Ishikawa (cell line): Measurements from ENCODE around the gene C4orf50.

ENCODE experiments used
- CEBPB ChIP-seq: IDR thresholded peaks from 2 replicates; pipeline ENCODE4 v1.6.1; 2012
- CREB1 ChIP-seq: IDR thresholded peaks from 2 replicates; pipeline ENCODE4 v1.6.1; 2012; ENCODE audit warnings: low read depth
- EGR1 ChIP-seq: IDR thresholded peaks from 2 replicates; pipeline ENCODE4 v1.6.1; 2012
- EP300 ChIP-seq: IDR thresholded peaks from 2 replicates; pipeline ENCODE4 v1.6.1; 2012; ENCODE audit warnings: borderline replicate concordance
- FOXM1 ChIP-seq: IDR thresholded peaks from 2 replicates; pipeline ENCODE4 v1.6.1; 2012; ENCODE audit warnings: low read depth, borderline replicate concordance
- NFIC ChIP-seq: IDR thresholded peaks from 2 replicates; pipeline ENCODE4 v1.6.1; 2012
- RAD21 ChIP-seq: IDR thresholded peaks from 2 replicates; pipeline ENCODE4 v1.6.1; 2012; ENCODE audit warnings: low read depth
- TAF1 ChIP-seq: IDR thresholded peaks from 2 replicates; pipeline ENCODE4 v1.6.1; 2012; ENCODE audit warnings: low read depth, mild to moderate bottlenecking
- TCF12 ChIP-seq: IDR thresholded peaks from 2 replicates; pipeline ENCODE4 v1.6.1; 2012; ENCODE audit warnings: low read depth
- TEAD4 ChIP-seq: IDR thresholded peaks from 2 replicates; pipeline ENCODE4 v1.6.1; 2012
- USF1 ChIP-seq: IDR thresholded peaks from 2 replicates; pipeline ENCODE4 v1.6.1; 2012
- YY1 ChIP-seq: IDR thresholded peaks from 2 replicates; pipeline ENCODE4 v1.6.1; 2012; ENCODE audit warnings: low read depth
- ZBTB7A ChIP-seq: IDR thresholded peaks from 2 replicates; pipeline ENCODE4 v1.6.1; 2012; ENCODE audit warnings: low read depth
- TF ChIP-seq, protein P1 (sequence below): IDR thresholded peaks from 2 replicates; pipeline ENCODE4 v1.6.1; 2012
- TF ChIP-seq, protein P2 (sequence below): IDR thresholded peaks from 2 replicates; pipeline ENCODE4 v1.6.1; 2012; ENCODE audit warnings: low read depth, mild to moderate bottlenecking

The C4orf50 gene

GRCh38 chr4:5931526-5931925, 86.7 kb downstream of the C4orf50 start:
- no peak for TF ChIP-seq TEAD4
- no peak for TF ChIP-seq ZBTB7A

- TF ChIP-seq CREB1 (no peak), NFIC (no peak), TCF12 (no peak), RAD21 (no peak), CEBPB (no peak), ZBTB7A (no peak)
- TF ChIP-seq, protein P1, sequence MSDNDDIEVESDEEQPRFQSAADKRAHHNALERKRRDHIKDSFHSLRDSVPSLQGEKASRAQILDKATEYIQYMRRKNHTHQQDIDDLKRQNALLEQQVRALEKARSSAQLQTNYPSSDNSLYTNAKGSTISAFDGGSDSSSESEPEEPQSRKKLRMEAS = no peak
- TF ChIP-seq, protein P2, sequence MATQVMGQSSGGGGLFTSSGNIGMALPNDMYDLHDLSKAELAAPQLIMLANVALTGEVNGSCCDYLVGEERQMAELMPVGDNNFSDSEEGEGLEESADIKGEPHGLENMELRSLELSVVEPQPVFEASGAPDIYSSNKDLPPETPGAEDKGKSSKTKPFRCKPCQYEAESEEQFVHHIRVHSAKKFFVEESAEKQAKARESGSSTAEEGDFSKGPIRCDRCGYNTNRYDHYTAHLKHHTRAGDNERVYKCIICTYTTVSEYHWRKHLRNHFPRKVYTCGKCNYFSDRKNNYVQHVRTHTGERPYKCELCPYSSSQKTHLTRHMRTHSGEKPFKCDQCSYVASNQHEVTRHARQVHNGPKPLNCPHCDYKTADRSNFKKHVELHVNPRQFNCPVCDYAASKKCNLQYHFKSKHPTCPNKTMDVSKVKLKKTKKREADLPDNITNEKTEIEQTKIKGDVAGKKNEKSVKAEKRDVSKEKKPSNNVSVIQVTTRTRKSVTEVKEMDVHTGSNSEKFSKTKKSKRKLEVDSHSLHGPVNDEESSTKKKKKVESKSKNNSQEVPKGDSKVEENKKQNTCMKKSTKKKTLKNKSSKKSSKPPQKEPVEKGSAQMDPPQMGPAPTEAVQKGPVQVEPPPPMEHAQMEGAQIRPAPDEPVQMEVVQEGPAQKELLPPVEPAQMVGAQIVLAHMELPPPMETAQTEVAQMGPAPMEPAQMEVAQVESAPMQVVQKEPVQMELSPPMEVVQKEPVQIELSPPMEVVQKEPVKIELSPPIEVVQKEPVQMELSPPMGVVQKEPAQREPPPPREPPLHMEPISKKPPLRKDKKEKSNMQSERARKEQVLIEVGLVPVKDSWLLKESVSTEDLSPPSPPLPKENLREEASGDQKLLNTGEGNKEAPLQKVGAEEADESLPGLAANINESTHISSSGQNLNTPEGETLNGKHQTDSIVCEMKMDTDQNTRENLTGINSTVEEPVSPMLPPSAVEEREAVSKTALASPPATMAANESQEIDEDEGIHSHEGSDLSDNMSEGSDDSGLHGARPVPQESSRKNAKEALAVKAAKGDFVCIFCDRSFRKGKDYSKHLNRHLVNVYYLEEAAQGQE = no peak
Observed at GRCh38 chr4:5930876-5931275, 87.4 kb downstream of the C4orf50 start.

DNA sequence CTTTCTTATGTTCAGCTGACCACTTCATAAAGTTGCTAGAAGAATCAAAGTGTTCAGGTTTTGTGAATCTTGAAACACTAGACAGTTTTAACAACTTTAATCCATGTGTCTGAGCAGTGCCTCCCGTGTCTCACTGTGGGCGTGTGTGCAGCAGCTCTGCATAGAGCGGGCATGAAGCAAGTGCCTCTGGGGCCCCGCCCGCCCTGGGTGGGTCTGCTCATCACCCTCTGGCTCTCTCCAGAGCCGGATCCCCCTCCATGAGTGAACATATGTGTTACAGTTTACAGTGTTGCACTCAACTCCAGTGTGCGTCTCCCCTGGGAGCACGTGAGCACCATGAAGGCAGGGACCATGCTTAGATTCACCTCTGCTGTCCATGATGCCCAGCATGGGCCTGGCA, 87.8 kb downstream of the C4orf50 start:
- no peak for TF ChIP-seq YY1
- TF ChIP-seq USF1 = no peak
- TF ChIP-seq EGR1 = no peak
- no peak for TF ChIP-seq CEBPB
- no peak for TF ChIP-seq TEAD4
- no peak for TF ChIP-seq EP300
- TF ChIP-seq, protein P1 = no peak
- TF ChIP-seq, protein P2 = no peak
- TF ChIP-seq ZBTB7A = no peak
- no peak for TF ChIP-seq TCF12

DNA sequence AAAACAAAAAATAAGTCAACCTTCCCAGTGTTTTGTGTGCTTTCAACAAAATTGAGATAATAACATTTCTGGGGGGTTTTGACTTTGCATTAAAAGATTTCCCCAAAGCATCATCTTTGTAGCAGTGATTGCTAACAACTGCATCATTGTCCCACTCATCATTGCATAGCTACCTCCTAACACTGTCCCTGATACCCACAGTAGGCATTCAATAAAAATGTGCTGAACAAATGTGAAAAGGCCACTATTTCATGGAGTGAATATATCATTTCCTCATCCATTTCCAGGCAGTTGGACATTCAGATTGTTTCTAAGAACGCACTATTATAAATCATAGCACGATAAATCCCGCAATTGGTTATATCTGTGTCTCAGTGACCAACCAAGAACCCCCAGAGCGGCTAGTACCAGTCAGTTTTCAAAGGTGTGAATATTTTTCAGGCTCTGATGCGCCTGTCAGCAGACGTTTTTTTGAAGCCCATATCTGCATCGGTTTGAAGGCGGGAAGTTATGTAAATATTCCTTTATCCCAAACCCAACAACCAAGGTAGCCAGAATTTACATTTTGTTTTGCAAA, 89.3 kb downstream of the C4orf50 start:
- TF ChIP-seq CEBPB (no peak), USF1 (no peak), EGR1 (no peak), TEAD4 (no peak), FOXM1 (no peak), ZBTB7A (no peak), CREB1 (no peak), RAD21 (no peak), TAF1 (no peak), TCF12 (no peak), YY1 (no peak), EP300 (no peak), NFIC (no peak)
- TF ChIP-seq, protein P1 = no peak
- TF ChIP-seq, protein P2 = no peak

DNA sequence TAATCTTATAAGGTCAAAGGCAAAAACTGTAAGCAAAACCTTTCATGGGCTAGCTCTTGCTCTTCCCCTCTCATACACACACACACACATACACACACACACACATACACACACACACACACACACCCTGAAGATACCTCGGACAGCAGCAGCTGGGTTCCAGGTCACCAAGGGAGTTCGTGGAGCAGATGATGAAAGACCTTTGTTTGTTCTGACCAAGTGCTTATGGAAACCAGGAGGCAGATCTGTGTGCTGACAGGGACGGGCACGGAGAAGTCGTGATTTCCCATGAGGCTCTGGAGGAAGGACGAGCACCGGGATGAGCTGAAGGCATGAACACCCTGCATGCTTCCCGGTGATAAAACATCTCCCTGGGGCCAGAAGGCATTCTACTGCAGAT, 90.0 kb downstream of the C4orf50 start:
- TF ChIP-seq, protein P2 = 0 out of 2 replicates have a peak, but pooled peaks have one; percentile 22
- TF ChIP-seq ZBTB7A (no peak), CEBPB (no peak), CREB1 (no peak), TEAD4 (no peak), FOXM1 (no peak)
- TF ChIP-seq, protein P1 = no peak
